ENCODE measurements around the gene SMURF1. TPM values are rescaled to one million over a fixed set of nuclear protein-coding genes. Genes with fewer than 3 reads are reported as not detected.
A peak's percentile ranks its signal among the peaks of the same experiment; 100 is the strongest.

The SMURF1 gene
- total RNA-seq, 4 donors from 2014 or later, result 26.9 to 74.9 (median 30.2) TPM

GRCh38 chr7:98993024-98993897 lies 150.6 kb downstream of the SMURF1 start:
- Histone ChIP-seq H3K27me3 (no peaks in the 10 kb centered on the region), H3K4me1 (no peaks in the 10 kb centered on the region), H3K9me3 (no peaks in the 10 kb centered on the region), H3K36me3 (peaks cover 91% of the 10 kb centered on the region), H3K4me3 (no peak overlapping the region), H3K27ac (no peak overlapping the region)
- 89% methylated on average over 32 of the region's 32 CpGs for WGBS
- DNase-seq (ENCODE audit: low spot score in 2 of 2), result peak; percentile 34 to 48
- TF ChIP-seq CTCF (IDR thresholded peaks at IDR 0.05), result no peak
- TF ChIP-seq POLR2A (IDR thresholded peaks at IDR 0.05), result no peak
- TF ChIP-seq EP300 (IDR thresholded peaks at IDR 0.05), result no peak
- TF ChIP-seq POLR2AphosphoS5 (IDR thresholded peaks at IDR 0.05), result no peak

- no peak for TF ChIP-seq EP300 (IDR thresholded peaks at IDR 0.05)
- no peak for TF ChIP-seq POLR2AphosphoS5 (IDR thresholded peaks at IDR 0.05)
- no peak for TF ChIP-seq CTCF (IDR thresholded peaks at IDR 0.05)
- no peak for TF ChIP-seq POLR2A (IDR thresholded peaks at IDR 0.05)
- WGBS, result 93% methylated on average over 16 of the region's 16 CpGs
- Histone ChIP-seq H3K27me3 (no peaks in the 10 kb centered on the region), H3K36me3 (peaks cover 97% of the 10 kb centered on the region), H3K4me3 (no peak overlapping the region), H3K4me1 (no peaks in the 10 kb centered on the region), H3K9me3 (no peaks in the 10 kb centered on the region), H3K27ac (no peak overlapping the region)
- peak; percentile 48 to 61 for DNase-seq (ENCODE audit: low spot score in 2 of 2)
Observed at GRCh38 chr7:98992076-98992475, 151.8 kb downstream of the SMURF1 start.

GRCh38 chr7:98991141-98991540 lies 152.8 kb downstream of the SMURF1 start:
- Histone ChIP-seq H3K4me3 (no peak overlapping the region), H3K36me3 (peaks cover 98% of the 10 kb centered on the region), H3K27me3 (no peaks in the 10 kb centered on the region), H3K27ac (no peak overlapping the region), H3K9me3 (no peaks in the 10 kb centered on the region), H3K4me1 (no peaks in the 10 kb centered on the region)
- peak in 1 of 2 donors; percentile 47 for DNase-seq (ENCODE audit: low spot score in 2 of 2)
- 89% methylated on average over 14 of the region's 14 CpGs for WGBS
- TF ChIP-seq EP300 (IDR thresholded peaks at IDR 0.05), result no peak
- no peak for TF ChIP-seq POLR2AphosphoS5 (IDR thresholded peaks at IDR 0.05)
- no peak for TF ChIP-seq CTCF (IDR thresholded peaks at IDR 0.05)
- no peak for TF ChIP-seq POLR2A (IDR thresholded peaks at IDR 0.05)

- TF ChIP-seq EP300 (IDR thresholded peaks at IDR 0.05) (no peak), CTCF (IDR thresholded peaks at IDR 0.05) (no peak), POLR2AphosphoS5 (IDR thresholded peaks at IDR 0.05) (no peak), POLR2A (IDR thresholded peaks at IDR 0.05) (no peak)
- Histone ChIP-seq H3K4me1 (no peaks in the 10 kb centered on the region), H3K27me3 (no peaks in the 10 kb centered on the region), H3K36me3 (peaks cover 98% of the 10 kb centered on the region), H3K27ac (no peak overlapping the region), H3K9me3 (no peaks in the 10 kb centered on the region), H3K4me3 (no peak overlapping the region)
- 96% methylated on average over 6 of the region's 6 CpGs for WGBS
- peak; percentile 28 to 71 for DNase-seq (ENCODE audit: low spot score in 2 of 2)
Observed at GRCh38 chr7:98990356-98990755, 153.6 kb downstream of the SMURF1 start.

DNA sequence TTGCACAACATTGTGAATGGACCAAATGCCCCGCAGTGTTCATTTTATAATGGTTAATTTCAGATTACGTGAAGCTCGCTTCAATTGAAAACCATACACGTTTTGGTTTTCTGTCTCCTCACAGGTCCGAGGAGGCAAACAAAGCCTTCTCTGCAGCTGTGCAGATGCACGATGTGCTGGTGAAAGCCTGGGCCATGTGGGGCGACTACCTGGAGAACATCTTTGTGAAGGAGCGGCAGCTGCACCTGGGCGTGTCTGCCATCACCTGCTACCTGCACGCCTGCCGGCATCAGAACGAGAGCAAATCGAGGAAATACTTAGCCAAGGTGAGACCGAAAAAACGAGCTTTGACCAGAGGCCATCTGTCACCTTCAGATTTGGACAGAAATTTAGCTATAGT lies 155.3 kb downstream of the SMURF1 start:
- H3K27ac ChIP-seq, result no peak overlapping the region
- peaks cover 93% of the 10 kb centered on the region for H3K36me3 ChIP-seq
- no peak for TF ChIP-seq EP300 (IDR thresholded peaks at IDR 0.05)
- DNase-seq (ENCODE audit: low spot score in 2 of 2), result peak; percentile 13 to 44
- H3K9me3 ChIP-seq, result no peaks in the 10 kb centered on the region
- no peak overlapping the region for H3K4me3 ChIP-seq
- H3K27me3 ChIP-seq, result no peaks in the 10 kb centered on the region
- H3K4me1 ChIP-seq, result no peaks in the 10 kb centered on the region
- 88% methylated on average over 15 of the region's 15 CpGs for WGBS

All from suprapubic skin (tissue), 4 donors.